Medulla oblongata (tissue), 1 donor: ENCODE data around the gene AGMO.
"Not testable (repeated sequence)": the region's sequence is repeated elsewhere in the genome, so short reads cannot be mapped to it uniquely, and the experiment has no call there.

Source experiments
- DNase-seq: peaks from one replicate; pipeline ENCODE4 v3.0.0-alpha.2; 2015; ENCODE audit errors: extremely low spot score

The AGMO gene

DNA sequence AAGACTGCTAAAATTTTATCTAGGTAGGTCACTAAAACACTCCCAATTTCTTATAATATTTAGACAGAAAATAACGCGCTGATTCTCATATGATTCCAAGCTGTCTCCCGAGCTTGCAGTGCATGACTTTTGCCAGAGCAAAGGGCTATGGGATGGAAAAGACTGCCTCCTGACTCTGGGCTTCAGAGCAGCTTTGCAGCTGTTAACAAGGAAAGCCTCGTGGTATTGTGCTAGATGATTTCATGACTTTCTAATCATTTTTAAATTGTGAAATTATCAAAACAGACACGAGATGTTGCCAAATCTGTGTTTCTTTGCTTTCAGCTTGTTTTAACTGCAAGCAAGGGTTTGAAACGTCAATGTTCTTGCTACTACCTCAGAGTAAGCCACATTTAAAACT is 238.3 kb downstream of the AGMO start:
- DNase-seq, result no peak

DNA sequence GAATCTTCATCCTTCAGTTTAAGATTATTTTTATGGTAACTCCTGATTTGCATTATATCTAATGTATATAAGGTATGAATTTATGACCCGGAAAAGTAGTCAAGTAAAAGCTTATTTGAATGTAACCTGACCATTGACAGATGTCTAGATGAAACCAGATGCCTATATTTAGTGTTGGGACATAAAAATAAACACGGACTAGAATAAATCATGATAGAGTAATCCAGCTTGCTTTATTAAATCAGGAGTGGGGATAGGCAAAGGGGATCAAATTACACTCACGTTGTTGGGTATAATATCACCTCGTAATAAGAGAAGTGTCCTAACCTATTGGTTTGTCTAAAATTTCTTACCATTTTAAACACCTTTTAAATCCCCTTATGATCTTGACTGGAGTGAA is 244.6 kb downstream of the AGMO start:
- DNase-seq, result no peak

DNA sequence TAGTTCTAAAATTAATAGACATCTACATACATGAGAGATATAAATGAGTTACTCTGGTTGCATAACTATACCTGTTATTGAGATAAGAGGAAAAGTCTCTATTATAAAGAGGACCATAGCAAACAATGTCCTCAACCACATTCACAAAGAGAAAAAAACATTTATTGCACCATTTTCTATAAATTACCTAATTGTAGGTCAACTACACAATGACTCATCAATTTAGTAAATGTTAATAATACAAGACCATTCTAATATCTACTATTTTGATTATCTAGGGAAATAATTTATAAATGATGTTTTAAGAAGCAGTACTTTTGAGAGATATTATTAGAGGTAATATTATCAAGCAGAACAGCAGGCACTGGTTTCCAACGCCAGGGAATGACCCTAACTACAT is 246.1 kb downstream of the AGMO start:
- no peak for DNase-seq

DNA sequence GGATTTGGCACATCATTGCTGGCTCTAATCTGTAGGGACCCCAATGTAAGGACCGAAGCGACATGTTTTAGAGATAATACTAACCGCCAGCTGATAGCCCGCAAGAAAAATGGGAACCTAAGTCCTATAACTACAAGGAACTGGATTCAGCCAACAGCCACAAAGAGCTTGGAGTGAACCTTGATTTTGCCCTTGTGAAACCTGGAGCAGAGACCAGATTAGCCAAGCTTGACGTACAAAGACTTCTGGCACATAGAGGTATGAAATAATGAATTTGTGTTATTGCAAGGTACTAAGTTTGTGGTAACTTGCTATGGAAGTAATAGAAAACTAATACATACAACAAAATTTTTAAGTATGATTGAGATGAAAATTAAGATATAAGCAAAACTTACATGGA is 246.9 kb downstream of the AGMO start:
- DNase-seq, result no peak

- DNase-seq, result no peak
These were observed 248.5 kb downstream of the AGMO start for GRCh38 chr7:15313361-15313760.

- DNase-seq, result no peak
These were observed 251.9 kb downstream of the AGMO start for GRCh38 chr7:15309872-15310271.

DNA sequence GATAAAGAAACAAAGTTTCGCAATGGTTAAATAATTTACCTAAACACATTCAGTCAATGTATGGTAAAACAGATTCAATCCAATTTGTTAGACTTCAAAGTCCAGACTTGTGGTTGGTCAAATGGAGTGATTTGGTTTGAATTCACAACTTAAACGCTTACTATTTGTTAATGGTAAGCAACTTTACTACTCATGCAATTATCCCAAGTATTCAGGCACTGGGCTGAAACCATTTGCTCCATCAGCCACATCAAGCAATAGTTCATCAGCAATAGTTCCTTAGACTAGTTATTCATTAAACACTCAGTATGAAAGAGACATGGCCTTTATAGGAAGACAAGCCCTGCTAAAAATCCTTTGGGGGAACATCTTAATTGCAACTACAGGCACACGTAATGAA is 253.0 kb downstream of the AGMO start:
- DNase-seq, result no peak

- no peak for DNase-seq
These were observed 255.5 kb downstream of the AGMO start for GRCh38 chr7:15306296-15306695.

DNA sequence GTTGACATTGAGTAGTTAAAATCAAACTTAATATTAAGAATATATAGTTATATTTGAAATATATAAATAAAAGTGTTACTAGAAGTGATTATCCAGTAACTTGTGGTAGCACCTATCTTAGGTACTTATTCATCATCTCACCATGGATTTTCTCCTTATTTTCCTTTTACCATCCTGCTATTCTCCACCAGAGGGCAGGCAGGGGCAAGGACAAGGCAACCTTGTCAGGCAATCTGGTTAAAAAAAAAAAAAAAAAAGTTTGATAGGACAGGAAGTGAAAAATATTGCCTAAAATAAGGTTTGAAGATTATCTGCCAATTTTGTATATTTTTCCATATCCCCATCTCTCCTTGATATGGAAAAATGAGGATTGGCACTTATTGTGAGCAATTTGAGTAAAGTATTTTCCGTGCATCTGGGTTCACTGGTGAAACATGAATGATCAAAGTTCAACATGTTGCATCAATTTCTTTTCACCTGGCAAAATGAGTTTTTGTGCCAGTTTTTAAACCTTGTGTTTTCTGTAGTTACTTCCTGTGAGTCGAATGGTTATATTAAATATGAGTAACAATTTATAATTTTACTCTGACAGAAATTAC is 256.7 kb downstream of the AGMO start:
- peak; percentile 58 for DNase-seq

GRCh38 chr7:15303357-15303756 is 258.5 kb downstream of the AGMO start:
- DNase-seq, result no peak

DNA sequence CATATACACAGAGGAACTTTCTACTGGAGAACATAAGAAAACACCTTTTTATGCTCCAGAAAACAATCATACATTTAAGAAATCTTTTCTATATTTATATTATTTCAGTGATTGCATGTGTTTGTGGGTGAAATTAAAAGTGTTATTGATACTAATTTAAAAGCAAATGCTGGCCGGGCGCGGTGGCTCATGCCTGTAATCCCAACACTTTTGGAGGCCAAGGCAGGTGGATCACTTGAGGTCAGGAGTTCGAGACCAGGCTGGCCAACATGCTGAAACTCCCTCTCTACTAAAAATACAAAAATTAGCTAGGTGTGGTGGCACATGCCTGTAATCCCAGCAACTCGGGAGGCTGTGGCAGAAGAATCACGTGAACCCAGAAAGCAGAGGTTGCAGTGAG is 260.8 kb downstream of the AGMO start:
- not testable (repeated sequence) for DNase-seq

DNA sequence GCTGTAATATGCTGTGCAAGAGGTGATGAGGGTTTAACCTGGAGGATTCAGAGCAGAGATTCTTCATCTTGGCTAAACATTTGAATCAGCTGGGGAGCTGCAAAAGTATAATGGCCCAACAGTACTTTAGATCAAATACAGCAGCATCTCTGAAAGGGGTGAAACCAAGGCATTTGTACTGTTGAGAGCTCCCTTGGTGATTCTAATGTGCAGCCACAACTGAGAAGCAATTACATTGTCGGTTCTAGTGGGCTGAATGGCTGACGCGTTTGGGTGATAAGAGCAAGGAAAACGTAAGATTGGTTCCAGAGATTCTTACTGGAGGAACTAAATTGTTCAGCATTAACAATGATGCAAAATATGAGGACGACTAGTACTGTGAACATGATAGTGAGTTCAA is 269.7 kb downstream of the AGMO start:
- no peak for DNase-seq

- no peak for DNase-seq
These were observed 270.1 kb downstream of the AGMO start for GRCh38 chr7:15291699-15292098.

DNA sequence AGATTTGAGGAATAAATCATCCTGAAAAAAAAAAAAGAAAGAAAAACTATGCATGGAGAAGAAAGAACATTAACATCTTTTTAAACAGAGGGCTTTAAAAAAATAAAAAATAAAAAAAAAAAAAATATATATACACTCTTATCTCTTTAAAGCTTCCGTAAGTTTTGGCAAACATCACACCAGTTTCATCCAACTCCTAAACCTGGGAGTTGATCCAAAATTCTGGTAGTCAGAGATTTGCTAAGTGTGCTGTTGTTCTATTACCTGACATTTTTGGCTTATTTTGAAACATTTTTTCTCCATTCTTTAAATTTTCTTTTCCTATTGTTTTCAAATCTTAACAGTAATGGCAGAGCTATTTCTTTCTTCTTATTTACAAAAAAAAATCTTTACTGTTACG is 273.1 kb downstream of the AGMO start:
- DNase-seq, result no peak

- DNase-seq, result no peak
These were observed 277.4 kb downstream of the AGMO start for GRCh38 chr7:15284396-15284795.

DNA sequence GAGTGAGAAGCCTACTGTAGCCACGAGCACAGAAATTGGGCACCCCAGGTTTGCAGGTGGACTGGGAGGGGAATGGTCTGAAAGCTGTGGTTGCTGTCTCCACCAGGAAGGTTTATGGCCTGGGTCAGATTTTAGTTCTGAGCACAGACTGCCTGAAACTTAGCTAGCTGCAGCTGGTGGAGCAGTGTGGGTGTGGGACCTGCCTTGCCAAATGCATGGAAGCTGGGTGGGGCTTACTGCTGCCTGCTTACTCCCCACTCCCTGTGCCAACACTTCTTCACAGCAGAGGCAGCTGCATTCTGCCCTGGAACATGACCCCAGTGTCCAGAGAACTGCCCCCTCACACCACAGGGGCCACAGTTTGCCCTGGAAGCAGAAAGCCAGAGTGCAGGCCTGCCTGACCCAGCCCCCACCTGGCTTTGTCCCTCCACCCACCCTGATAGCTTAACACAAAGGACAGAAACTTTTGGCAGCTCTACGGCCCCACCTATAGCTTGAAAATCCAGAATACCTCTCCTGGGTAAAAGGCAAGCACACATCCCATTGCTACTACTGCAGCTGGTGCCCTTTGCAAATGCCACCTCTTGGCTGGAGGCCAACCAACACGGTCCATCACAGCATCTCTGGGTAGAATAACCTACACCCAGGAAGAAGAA is 281.6 kb downstream of the AGMO start:
- DNase-seq, result no peak

GRCh38 chr7:15279640-15280039 is 282.2 kb downstream of the AGMO start:
- no peak for DNase-seq

DNA sequence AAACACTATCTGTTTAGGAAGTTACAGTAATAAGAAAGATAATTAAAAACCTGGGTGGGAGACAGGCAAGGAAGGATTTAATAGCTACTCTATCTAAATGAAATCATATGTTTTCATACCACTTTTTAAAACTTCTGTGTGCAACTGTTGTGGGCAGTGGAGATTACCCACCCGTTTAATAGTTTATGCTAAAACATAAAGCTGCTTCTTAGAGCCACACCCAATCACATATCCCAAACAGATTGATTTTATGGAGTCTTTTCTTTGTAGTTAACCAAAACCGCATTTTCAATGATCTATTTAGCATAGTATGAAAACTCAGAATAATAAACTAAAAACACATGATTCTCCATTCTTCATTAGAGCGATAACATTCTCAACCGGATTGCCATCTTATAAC is 304.1 kb downstream of the AGMO start:
- no peak for DNase-seq

GRCh38 chr7:15252181-15252580 is 309.6 kb downstream of the AGMO start:
- DNase-seq, result no peak

GRCh38 chr7:15248514-15248913 is 313.3 kb downstream of the AGMO start:
- no peak for DNase-seq

GRCh38 chr7:15245831-15246230 is 316.0 kb downstream of the AGMO start:
- DNase-seq, result no peak

- no peak for DNase-seq
These were observed 322.0 kb downstream of the AGMO start for GRCh38 chr7:15239801-15240200.

DNA sequence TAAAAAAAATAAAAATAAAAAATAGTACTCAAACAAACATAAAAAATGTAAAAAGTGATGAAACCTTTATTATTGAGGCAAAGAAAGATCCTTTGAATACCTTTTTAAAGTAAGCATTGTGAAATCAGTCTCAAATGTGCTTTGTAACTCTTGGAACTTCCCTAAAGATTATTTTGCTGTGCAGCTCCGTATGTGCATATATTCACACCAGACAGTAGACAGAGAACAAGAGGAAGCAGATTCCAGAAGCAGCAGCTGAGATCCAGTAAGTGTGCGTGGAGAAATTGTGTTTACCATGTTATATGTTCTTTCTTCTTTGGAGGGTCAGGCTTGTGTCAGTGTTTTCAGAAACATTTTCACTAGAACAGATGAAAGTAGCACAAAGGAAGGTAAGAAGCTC is 324.9 kb downstream of the AGMO start:
- DNase-seq, result no peak

GRCh38 chr7:15234431-15234830 is 327.4 kb downstream of the AGMO start:
- DNase-seq, result no peak
